ENCODE results near the gene KIF26B. TPM values are rescaled to one million over a fixed set of nuclear protein-coding genes. Genes with fewer than 3 reads are reported as not detected.

KIF26B gene
- total RNA-seq, 3 donors from 2014 or later, result 0.14 to 3.2 (median 0.39) TPM

DNA sequence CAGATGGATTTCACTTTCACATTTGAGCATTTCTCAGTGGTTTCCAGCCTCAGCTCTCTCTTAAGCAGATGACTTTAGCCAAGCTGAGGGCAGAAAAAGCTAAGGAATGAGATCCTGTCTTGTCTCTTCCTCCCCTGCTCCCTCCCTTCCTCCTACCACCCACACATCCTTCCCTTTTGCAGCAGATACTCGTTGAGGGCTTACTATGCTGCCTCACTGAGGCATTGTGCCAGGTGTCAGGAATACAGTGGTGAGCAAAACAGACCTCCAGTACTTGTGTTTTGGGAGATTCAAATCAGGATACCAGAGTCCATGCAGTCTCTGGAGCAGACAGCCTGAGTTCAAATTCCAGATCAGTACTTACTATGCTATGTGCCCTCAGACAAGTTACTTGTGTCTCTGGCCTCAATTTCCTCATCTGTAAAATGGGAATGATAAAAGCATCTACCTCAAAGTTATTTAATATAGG lies 43.2 kb downstream of the KIF26B start:
- intact Hi-C loops (cut with DNase I, micrococcal nuclease), result no loop called here
- no peaks in the 10 kb centered on the region for H3K4me1 ChIP-seq (ENCODE audit: low read depth)
- no peaks in the 10 kb centered on the region for H3K9me3 ChIP-seq
- DNase-seq (no peak), ATAC-seq (no peak)
- no peak overlapping the region for H3K4me3 ChIP-seq
- TF ChIP-seq, protein P1, sequence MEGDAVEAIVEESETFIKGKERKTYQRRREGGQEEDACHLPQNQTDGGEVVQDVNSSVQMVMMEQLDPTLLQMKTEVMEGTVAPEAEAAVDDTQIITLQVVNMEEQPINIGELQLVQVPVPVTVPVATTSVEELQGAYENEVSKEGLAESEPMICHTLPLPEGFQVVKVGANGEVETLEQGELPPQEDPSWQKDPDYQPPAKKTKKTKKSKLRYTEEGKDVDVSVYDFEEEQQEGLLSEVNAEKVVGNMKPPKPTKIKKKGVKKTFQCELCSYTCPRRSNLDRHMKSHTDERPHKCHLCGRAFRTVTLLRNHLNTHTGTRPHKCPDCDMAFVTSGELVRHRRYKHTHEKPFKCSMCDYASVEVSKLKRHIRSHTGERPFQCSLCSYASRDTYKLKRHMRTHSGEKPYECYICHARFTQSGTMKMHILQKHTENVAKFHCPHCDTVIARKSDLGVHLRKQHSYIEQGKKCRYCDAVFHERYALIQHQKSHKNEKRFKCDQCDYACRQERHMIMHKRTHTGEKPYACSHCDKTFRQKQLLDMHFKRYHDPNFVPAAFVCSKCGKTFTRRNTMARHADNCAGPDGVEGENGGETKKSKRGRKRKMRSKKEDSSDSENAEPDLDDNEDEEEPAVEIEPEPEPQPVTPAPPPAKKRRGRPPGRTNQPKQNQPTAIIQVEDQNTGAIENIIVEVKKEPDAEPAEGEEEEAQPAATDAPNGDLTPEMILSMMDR (IDR thresholded peaks at IDR 0.05), result no peak
- H3K36me3 ChIP-seq (ENCODE audit: low read depth), result no peaks in the 10 kb centered on the region

DNA sequence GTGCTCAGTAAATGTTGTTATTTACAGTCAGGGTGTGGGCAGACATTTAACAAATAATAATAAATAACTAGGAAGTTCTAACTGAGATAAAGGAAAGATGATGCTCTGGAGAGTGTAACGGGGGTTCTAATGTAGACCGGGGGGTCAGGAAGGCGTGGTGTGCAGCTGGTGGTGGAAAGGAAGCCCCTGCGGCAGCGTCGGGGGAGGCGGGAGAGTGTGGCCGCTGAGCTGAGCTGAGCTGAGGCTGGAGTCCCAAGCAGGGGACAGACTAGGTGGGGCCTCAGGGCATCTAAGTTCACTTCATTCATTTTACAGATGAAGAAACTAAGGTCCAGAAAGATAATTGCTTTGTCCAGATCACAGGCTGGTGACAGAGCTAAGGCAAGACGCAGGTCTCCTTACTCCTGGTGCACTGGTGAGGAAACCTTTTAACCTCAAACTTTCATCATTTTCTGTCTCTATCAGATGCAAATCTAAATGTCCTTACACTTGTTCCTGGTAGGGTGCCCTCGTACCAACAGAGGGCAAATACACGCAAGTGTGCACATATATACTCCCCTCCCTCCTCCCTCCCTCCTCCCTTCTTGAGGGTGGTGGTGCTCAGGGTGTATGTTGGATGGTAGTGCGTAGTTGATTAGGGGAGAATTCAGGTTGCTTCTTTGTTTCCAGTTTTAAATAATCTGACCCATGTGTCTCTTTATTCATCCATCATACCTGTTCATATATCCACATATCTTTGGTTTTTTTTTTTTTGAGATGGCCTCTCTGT lies 44.1 kb downstream of the KIF26B start:
- DNase-seq (no peak), ATAC-seq (no peak)
- H3K4me3 ChIP-seq, result no peak overlapping the region
- H3K4me1 ChIP-seq (ENCODE audit: low read depth), result no peaks in the 10 kb centered on the region
- no peaks in the 10 kb centered on the region for H3K36me3 ChIP-seq (ENCODE audit: low read depth)
- intact Hi-C loops (cut with DNase I, micrococcal nuclease), result no loop called here
- TF ChIP-seq, protein P1 (IDR thresholded peaks at IDR 0.05), result no peak
- no peaks in the 10 kb centered on the region for H3K9me3 ChIP-seq

DNA sequence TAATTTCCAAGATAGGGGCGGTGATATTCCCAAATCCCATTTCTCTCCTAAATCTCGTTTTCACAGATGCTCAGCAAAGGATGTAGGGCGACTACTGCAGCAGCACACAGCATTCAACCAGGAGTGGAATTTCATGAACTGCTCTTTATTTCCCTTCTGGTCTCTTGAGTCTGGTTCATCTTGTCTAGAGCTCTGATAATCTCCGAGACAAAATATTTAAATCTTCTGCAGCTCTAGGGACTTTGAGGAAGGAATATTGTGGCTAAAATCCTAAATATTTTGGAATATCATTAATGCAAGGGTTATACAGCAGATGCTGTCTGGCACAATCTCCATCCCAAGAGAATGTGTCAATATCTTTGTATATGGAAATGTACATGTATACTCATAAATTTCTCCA lies 45.4 kb downstream of the KIF26B start:
- ATAC-seq (no peak), DNase-seq (no peak)
- H3K4me3 ChIP-seq, result no peak overlapping the region
- no peaks in the 10 kb centered on the region for H3K9me3 ChIP-seq
- H3K4me1 ChIP-seq (ENCODE audit: low read depth), result no peaks in the 10 kb centered on the region
- intact Hi-C loops (cut with DNase I, micrococcal nuclease), result no loop called here
- TF ChIP-seq, protein P1 (IDR thresholded peaks at IDR 0.05), result no peak
- H3K36me3 ChIP-seq (ENCODE audit: low read depth), result no peaks in the 10 kb centered on the region

DNA sequence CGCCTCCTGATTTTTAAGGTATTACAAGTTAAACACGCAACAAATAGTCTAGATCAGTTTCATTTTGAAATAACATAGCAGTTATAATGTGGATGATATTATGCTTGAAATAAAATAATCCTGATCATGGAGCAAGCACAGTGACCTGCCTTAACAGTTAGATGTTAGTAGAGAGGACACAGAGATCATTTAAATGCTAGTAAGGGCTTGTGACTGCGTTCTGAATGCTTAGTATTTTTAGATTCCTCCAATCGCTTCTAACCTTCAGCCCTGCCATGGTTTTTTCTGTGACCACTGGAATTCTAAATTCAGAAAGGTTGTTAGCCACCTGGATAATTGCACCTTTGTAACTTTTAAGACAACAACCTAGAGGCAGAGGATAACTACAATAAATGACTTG lies 46.4 kb downstream of the KIF26B start:
- ATAC-seq (no peak), DNase-seq (no peak)
- no peaks in the 10 kb centered on the region for H3K4me1 ChIP-seq (ENCODE audit: low read depth)
- no peaks in the 10 kb centered on the region for H3K36me3 ChIP-seq (ENCODE audit: low read depth)
- TF ChIP-seq, protein P1 (IDR thresholded peaks at IDR 0.05), result no peak
- peaks cover 4% of the 10 kb centered on the region for H3K9me3 ChIP-seq
- no peak overlapping the region for H3K4me3 ChIP-seq
- intact Hi-C loops (cut with DNase I, micrococcal nuclease), result no loop called here

DNA sequence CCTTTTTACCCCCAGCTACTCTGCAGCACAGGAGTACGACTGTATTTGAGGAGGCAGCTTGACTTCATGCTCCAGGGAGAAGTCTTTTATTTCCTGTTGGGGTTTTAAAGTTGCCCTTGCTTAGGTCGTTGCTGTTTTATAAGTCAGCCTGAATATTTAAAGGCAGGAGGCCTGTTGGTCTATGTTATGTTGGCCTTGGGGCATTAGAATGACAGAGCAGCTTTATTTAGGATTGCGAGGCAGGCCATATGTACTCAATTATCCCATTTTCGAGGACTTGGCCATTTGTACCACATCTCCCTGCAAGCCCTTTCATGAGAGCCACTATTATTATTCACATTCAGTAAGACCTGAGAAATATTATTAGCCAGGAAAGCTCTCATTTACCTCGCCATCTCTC lies 47.0 kb downstream of the KIF26B start:
- TF ChIP-seq, protein P1 (IDR thresholded peaks at IDR 0.05), result no peak
- ATAC-seq (no peak), DNase-seq (no peak)
- intact Hi-C loops (cut with DNase I, micrococcal nuclease), result no loop called here
- Histone ChIP-seq H3K36me3 (ENCODE audit: low read depth) (no peaks in the 10 kb centered on the region), H3K9me3 (peaks cover 10% of the 10 kb centered on the region), H3K4me3 (no peak overlapping the region), H3K4me1 (ENCODE audit: low read depth) (no peaks in the 10 kb centered on the region)
